GM13977 (cell line): Measurements from ENCODE around the gene SAMD5.

ENCODE experiments used
- DNase-seq: peaks from one replicate; pipeline ENCODE4 v3.0.0; 2012; ENCODE audit warnings: low spot score
- in situ Hi-C: fragments of 300-500 bp; cut with MboI; formaldehyde crosslinking; loops from one replicate; pipeline ENCODE4 v1.12.0; 2022; ENCODE audit warnings: low sequenced_read_pairs, low pct_unique_long_range_greater_than_20kb, mixed read lengths, inconsistent platforms; ENCODE audit not compliant: unreplicated experiment
- TF ChIP-seq, protein P1 (sequence below): IDR thresholded peaks from 2 replicates; pipeline ENCODE4 v1.5.1; 2012; ENCODE audit warnings: mild to moderate bottlenecking, control low read depth; ENCODE audit not compliant: insufficient read depth; ENCODE audit errors: extremely low read depth, missing control alignments

SAMD5 gene

GRCh38 chr6:147567141-147567805 is 58.8 kb downstream of the SAMD5 start:
- in situ Hi-C loops = no loop called here
- DNase-seq = no peak
- TF ChIP-seq, protein P1, sequence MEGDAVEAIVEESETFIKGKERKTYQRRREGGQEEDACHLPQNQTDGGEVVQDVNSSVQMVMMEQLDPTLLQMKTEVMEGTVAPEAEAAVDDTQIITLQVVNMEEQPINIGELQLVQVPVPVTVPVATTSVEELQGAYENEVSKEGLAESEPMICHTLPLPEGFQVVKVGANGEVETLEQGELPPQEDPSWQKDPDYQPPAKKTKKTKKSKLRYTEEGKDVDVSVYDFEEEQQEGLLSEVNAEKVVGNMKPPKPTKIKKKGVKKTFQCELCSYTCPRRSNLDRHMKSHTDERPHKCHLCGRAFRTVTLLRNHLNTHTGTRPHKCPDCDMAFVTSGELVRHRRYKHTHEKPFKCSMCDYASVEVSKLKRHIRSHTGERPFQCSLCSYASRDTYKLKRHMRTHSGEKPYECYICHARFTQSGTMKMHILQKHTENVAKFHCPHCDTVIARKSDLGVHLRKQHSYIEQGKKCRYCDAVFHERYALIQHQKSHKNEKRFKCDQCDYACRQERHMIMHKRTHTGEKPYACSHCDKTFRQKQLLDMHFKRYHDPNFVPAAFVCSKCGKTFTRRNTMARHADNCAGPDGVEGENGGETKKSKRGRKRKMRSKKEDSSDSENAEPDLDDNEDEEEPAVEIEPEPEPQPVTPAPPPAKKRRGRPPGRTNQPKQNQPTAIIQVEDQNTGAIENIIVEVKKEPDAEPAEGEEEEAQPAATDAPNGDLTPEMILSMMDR = no peak

GRCh38 chr6:147569788-147570187 is 61.3 kb downstream of the SAMD5 start:
- TF ChIP-seq, protein P1 = no peak
- in situ Hi-C loops = no loop called here
- no peak for DNase-seq

- TF ChIP-seq, protein P1 = no peak
- in situ Hi-C loops = no loop called here
- DNase-seq = no peak
Observed at GRCh38 chr6:147570681-147571080, 62.2 kb downstream of the SAMD5 start.

GRCh38 chr6:147577488-147577887 is 69.0 kb downstream of the SAMD5 start:
- TF ChIP-seq, protein P1 = no peak
- no peak for DNase-seq
- in situ Hi-C loops = no loop called here

GRCh38 chr6:147578159-147578558 is 69.7 kb downstream of the SAMD5 start:
- TF ChIP-seq, protein P1 = no peak
- no peak for DNase-seq
- in situ Hi-C loops = no loop called here

- TF ChIP-seq, protein P1 = no peak
- DNase-seq = no peak
- in situ Hi-C loops = no loop called here
Observed at GRCh38 chr6:147578883-147579282, 70.4 kb downstream of the SAMD5 start.
